Smooth muscle cell (in vitro differentiated cells): ENCODE data around the gene INHBE. TPM values are rescaled to one million over a fixed set of nuclear protein-coding genes. Genes with fewer than 3 reads are reported as not detected.

Experiments used
- DNase-seq: peaks from one replicate; lab custom pipeline; 2025; ENCODE audit not compliant: unreplicated experiment; lab: John Stamatoyannopoulos, UW
- H2AFZ ChIP-seq: fragments of 200-600 bp; sonication (generic); 2 replicates; pipeline ENCODE4 v1.6.0; 2016; ENCODE audit warnings: antibody characterized with exemption, low read depth, mild to moderate bottlenecking
- H3F3A ChIP-seq: fragments of 200-600 bp; sonication (generic); 2 replicates; pipeline ENCODE4 v1.6.0; 2017; ENCODE audit warnings: antibody characterized with exemption, low read depth
- H3K27ac ChIP-seq: fragments of 200-600 bp; sonication (generic); 2 replicates; pipeline ENCODE4 v1.5.1; 2016; ENCODE audit warnings: low read depth, mild to moderate bottlenecking
- H3K27me3 ChIP-seq: fragments of 200-600 bp; sonication (generic); 2 replicates; pipeline ENCODE4 v1.6.1; 2016; ENCODE audit warnings: low read depth, mild to moderate bottlenecking
- H3K36me3 ChIP-seq: fragments of 200-600 bp; sonication (generic); 2 replicates; pipeline ENCODE4 v1.5.1; 2016; ENCODE audit warnings: low read depth
- H3K4me1 ChIP-seq: fragments of 200-600 bp; sonication (generic); 2 replicates; pipeline ENCODE4 v1.5.1; 2016; ENCODE audit warnings: low read depth
- H3K4me2 ChIP-seq: fragments of 200-600 bp; sonication (generic); 2 replicates; pipeline ENCODE4 v1.6.0; 2016; ENCODE audit warnings: mild to moderate bottlenecking
- H3K4me3 ChIP-seq: fragments of 200-600 bp; sonication (generic); 2 replicates; pipeline ENCODE4 v1.5.1; 2016; ENCODE audit warnings: mild to moderate bottlenecking
- H3K79me2 ChIP-seq: fragments of 200-600 bp; sonication (generic); 2 replicates; pipeline ENCODE4 v1.6.0; 2016; ENCODE audit warnings: low read depth, mild to moderate bottlenecking
- H3K9ac ChIP-seq: fragments of 200-600 bp; sonication (generic); 2 replicates; pipeline ENCODE4 v1.6.0; 2016; ENCODE audit warnings: low read depth
- H3K9me3 ChIP-seq: fragments of 200-600 bp; sonication (generic); replicated peaks from 2 replicates; pipeline ENCODE4 v1.5.1; 2016; ENCODE audit warnings: low read depth
- H4K20me1 ChIP-seq: fragments of 200-600 bp; sonication (generic); 2 replicates; pipeline ENCODE4 v1.6.0; 2016; ENCODE audit warnings: low read depth
- WGBS: methylation state at CpG from one replicate; pipeline ENCODE4 v1.1.7; 2016; ENCODE audit warnings: low lambda C conversion rate; 5-methylcytosine and 5-hydroxymethylcytosine counted together
- polyA plus RNA-seq: library from polyadenylated mRNA; unstranded; fragments of >200 nt; fragmentation: Nextera tagmentation; extraction: Ambion mirVana; gene quantifications from 2 replicates; pipeline ENCODE4 v1.2.1, GENCODE V29; 2016
- total RNA-seq: library from RNA; depleted of rRNA; stranded (reverse); fragments of >200 nt; gene quantifications from 2 replicates; pipeline ENCODE4 v1.2.3, GENCODE V29; 2014
- TF ChIP-seq, protein P1 (sequence below): fragments of 200-600 bp; sonication (generic); IDR thresholded peaks from 2 replicates; pipeline ENCODE4 v1.5.1; 2017; ENCODE audit warnings: borderline replicate concordance, mild to moderate bottlenecking, antibody characterized with exemption; ENCODE audit not compliant: insufficient read depth, poor library complexity, severe bottlenecking

Gene INHBE
- total and polyA plus RNA-seq, 2 experiments from 2014 or later, result 2.1 to 11.5 TPM

DNA sequence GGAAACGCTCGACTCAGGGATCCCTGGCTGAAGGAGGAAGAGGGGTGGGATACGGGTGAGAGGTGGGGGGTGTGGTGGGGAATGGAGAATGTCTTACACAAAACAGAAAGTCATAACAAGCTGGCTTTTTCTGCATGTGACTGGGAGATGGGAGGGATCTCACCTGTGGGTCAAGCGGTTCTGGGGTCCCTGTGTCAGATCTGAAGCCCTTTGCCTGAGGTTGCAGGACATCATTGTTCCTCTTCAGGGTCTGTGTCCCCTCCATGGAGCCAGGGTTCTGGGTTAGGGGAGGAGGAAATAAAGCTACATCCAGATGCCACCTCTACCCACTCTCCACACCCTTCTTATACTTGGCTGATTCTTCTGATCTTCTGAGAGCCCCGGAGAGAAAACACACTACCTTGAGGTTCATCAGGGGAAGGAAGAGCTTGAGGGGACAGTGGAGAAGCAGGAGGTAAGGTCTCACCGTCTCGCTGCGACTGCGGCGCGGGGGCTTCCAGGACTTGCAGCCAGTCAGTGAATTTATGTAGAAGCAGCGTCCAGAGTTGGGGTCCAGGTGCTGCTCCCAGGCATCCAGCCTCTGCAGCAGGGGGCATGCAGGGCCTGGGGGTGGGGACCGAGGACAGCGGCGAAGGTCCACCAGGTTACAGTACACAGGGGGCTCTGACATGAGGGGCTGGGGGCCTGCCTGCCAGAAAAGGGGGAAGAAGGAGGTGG is 22.0 kb downstream of the INHBE start:
- H3K4me2 ChIP-seq, result no peak overlapping the region
- H2AFZ ChIP-seq, result no peak overlapping the region
- H3F3A ChIP-seq, result no peaks in the 10 kb centered on the region
- WGBS, result 95% methylated on average over 15 of the region's 15 CpGs
- no peaks in the 10 kb centered on the region for H3K79me2 ChIP-seq
- no peak overlapping the region for H3K9ac ChIP-seq
- H3K4me1 ChIP-seq, result peaks cover 13% of the 10 kb centered on the region
- no peaks in the 10 kb centered on the region for H3K9me3 ChIP-seq
- DNase-seq, result no peak
- TF ChIP-seq, protein P1, sequence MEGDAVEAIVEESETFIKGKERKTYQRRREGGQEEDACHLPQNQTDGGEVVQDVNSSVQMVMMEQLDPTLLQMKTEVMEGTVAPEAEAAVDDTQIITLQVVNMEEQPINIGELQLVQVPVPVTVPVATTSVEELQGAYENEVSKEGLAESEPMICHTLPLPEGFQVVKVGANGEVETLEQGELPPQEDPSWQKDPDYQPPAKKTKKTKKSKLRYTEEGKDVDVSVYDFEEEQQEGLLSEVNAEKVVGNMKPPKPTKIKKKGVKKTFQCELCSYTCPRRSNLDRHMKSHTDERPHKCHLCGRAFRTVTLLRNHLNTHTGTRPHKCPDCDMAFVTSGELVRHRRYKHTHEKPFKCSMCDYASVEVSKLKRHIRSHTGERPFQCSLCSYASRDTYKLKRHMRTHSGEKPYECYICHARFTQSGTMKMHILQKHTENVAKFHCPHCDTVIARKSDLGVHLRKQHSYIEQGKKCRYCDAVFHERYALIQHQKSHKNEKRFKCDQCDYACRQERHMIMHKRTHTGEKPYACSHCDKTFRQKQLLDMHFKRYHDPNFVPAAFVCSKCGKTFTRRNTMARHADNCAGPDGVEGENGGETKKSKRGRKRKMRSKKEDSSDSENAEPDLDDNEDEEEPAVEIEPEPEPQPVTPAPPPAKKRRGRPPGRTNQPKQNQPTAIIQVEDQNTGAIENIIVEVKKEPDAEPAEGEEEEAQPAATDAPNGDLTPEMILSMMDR, result no peak
- H3K4me3 ChIP-seq, result no peak overlapping the region
- peaks cover 65% of the 10 kb centered on the region for H3K27me3 ChIP-seq
- H4K20me1 ChIP-seq, result no peaks in the 10 kb centered on the region
- no peak overlapping the region for H3K27ac ChIP-seq
- no peaks in the 10 kb centered on the region for H3K36me3 ChIP-seq

DNA sequence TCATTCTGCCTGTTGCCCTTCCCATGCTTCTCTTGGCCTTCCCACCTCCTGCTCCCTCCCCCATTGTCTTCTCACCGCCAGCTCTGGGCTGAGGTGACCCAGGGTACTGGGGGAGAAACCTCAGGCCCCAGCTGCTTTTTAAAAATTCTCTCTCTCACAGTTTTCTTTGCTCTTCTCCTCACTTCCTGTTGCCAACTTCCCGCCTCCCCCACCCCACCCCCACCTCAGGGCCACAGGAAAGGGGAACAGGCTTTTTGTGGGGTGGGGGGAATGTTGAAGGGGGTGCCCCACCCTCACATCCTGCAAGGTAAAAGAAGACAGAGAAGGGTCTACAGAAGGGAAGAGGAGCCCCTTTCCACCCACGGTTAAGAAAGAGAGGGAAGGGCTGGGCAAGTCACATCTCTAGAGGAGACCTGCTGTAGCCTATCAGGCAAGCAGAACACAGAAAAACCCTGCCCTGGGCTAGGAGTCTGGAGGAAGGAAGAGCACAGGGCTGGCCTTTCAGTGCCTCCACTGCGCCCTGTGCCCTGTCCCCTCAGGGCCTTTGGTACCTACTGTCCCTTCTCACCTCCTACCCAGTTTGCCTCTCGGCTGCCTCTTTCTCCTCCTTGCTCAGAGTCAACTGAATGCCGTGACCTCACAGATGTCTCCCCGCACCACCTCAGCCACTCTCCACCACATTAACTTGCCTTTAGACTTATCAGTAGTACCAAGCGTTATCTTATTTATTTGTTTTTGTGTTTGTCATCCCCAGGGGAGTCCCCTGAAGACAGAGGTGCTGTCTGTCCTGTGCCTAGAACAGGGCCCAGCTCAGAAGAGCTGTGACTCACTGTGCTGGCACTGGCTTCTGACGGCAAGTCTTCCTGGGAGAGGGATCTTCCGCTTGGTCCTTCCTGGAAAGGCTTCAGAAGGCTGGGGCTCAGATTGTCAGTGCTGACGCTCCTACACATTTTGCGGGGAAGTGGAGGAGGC is 22.9 kb downstream of the INHBE start:
- DNase-seq, result no peak
- Histone ChIP-seq H3K27me3 (peaks cover 56% of the 10 kb centered on the region), H3K4me1 (peaks cover 13% of the 10 kb centered on the region), H3F3A (no peaks in the 10 kb centered on the region), H3K27ac (no peak overlapping the region), H3K9ac (no peak overlapping the region), H3K9me3 (no peaks in the 10 kb centered on the region), H4K20me1 (no peaks in the 10 kb centered on the region), H2AFZ (no peak overlapping the region), H3K4me2 (no peak overlapping the region), H3K4me3 (no peak overlapping the region), H3K36me3 (no peaks in the 10 kb centered on the region), H3K79me2 (no peaks in the 10 kb centered on the region)
- WGBS, result 61% methylated on average over 11 of the region's 12 CpGs
- TF ChIP-seq, protein P1, result no peak

DNA sequence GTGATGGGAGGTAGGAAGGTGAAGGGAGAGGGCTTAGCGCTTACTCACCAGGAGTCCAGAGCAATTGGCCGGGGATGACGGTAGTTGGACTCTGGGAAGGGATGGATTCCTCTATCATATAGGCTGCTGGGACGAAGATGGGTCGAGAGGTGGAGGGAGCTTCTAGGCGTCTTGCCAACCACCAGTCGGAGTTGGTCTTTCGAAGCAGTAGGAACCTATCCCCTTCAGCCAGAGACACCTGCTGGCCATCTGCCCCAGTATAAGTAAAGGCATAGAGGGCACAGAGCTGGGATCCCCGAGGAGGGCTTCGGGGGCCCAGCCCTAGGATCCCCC is 23.9 kb downstream of the INHBE start:
- Histone ChIP-seq H3K27me3 (peaks cover 46% of the 10 kb centered on the region), H3K4me2 (no peak overlapping the region), H3K27ac (no peak overlapping the region), H3K4me3 (no peak overlapping the region), H3K9me3 (no peaks in the 10 kb centered on the region), H2AFZ (no peak overlapping the region), H3K79me2 (no peaks in the 10 kb centered on the region), H4K20me1 (no peaks in the 10 kb centered on the region), H3K36me3 (no peaks in the 10 kb centered on the region), H3K9ac (no peak overlapping the region), H3K4me1 (peaks cover 13% of the 10 kb centered on the region), H3F3A (no peaks in the 10 kb centered on the region)
- WGBS, result 92% methylated on average over 10 of the region's 10 CpGs
- TF ChIP-seq, protein P1, result no peak
- DNase-seq, result no peak
